Embryonic facial prominence (tissue), 1 donor: ENCODE data around the gene LMBR1L.

ENCODE experiments used
- DNase-seq: peaks from one replicate; pipeline ENCODE4 v3.0.0-alpha.2; 2016; ENCODE audit errors: extremely low spot score

LMBR1L gene

DNA sequence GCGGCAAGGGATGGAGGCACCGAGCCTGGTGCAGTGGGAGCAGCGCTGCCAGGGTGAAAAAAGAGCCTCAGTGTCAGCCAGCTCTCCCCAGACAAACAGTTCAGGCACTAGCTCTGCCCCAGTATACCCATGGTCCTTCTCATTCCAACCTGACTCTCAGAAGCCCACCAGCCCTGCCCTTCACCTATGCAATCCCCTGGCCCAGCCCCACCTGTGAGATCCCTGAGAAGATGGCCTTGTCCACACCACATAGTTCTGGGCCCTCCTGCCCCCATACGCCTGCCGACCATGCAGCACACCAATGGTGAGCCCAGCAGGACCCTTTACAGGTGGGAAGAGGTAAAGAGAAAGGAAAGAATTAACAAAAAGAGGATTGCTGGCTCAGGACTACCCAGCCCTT, 56.6 kb downstream of the LMBR1L start:
- DNase-seq, result no peak

DNA sequence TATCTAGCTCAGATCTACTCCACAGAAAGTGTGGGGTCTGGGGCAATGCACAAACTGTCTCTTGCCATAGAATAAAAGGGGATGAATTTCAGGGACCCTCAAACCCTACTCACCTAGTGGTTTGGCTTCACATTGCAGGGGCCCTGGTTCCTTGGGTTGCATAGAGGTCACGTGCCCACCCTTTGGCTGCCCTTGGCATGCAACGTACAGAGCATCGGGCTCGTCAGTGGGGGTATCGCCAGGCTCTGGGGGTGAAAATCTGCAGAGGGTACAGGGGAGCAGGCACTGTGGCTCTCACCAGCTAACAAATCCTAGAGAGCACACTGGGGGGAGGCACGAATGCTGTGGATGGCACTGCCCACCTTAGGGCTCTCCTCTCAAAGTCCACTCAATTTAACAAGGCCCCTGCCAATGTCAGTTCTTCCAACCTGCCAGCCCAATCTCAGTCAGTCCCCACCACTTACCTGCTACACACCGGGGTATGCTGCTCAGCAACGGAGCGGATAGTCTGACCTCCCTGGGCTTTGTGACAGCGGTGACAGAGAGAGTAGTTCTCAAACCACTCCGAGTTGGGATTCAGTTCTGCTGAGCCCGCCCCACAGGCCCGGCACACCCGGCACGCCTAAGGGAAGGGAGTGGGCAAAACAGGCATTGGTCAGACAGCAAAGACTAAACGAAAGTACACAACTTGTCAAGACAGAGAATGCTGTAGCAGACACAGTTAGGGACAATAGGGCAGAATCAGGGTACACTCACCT, 58.0 kb downstream of the LMBR1L start:
- DNase-seq, result no peak

DNA sequence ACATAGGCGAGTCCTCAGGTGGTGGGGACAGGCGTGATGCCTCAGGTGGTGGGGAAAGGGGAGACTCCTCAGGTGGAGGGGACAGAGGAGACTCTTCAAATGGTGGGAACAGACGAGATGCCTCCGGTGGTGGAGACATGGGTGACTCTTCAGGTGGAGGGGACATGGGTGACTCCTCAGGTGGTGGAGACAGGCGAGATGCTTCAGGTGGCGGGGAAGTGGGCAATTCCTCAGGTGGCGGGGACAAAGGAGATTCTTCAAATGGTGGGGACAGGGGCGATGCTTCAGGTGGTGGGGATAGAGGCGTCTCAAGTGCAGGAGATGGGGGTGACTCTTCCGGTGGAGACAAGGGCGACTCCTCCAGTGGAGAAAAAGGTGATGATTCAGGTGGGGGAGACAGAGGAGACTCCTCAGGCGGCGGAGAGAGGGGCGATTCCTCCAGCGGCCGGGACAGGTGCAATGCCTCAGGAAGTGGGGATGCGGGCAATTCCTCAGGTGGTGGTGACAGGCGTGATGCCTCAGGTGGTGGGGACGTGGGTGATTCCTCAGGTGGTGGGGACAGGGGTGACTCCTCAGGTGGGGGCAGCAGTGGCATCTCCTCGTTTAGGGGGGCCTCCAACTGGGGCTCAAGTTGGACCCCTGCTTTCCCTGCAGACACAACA, 58.7 kb downstream of the LMBR1L start:
- no peak for DNase-seq

DNA sequence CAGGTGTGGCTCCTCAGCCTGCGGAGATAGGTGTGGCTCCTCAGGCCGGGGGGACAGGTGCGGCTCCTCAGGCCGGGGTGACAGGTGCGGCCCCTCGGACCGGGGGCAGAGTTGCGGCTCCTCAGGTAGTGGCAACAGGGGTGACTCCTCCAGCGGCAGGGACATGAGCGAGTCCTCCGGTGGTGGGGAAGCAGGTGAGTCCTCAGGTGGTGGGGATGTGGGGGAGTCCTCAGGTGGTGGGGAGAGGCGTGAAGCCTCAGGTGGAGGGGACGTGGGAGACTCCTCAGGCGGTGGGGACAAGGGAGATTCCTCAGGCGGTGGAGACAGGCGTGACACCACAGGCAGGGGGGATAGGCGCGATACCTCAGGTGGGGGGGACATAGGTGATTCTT, 59.3 kb downstream of the LMBR1L start:
- no peak for DNase-seq

DNA sequence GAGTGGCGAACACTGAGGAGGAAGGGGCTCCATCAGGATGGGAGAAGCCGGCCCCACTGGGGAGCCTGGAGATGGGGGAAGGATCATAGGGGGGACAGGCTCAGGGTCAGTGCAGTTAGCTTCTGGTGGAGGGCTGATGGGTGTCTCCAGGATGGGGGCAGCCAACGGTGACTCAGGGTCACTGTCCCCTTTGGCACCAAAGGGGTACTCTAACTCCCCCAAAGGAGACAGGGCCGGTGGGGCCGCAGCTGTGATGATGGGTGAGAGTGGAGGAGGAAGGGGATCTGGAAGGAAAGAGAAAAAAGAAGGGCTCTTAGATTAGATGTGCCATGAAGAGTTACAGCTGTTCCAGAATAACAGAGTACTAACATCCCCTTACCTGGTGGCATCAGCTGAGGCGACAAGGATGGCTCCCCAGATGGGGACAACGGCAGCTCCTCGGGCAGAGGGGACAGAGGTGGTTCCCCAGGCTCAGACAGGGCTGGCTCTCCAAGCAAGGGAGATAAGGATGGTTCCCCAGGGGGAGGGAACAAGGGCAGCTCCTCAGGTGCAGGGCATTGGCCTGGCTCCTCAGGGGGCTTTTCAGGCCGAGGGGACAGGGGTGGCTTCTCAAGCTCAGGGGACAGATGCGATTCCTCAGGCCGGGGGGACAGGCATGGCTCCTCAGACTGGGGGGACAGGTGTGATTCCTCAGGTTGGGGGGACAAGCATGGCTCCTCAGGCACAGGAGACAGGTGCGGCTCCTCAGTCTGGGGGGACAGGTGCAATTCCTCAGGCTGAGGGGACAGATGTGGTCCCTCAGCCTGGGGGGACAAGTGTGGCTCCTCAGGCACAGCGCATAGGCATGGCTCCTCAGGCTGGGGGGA, 59.9 kb downstream of the LMBR1L start:
- DNase-seq, result no peak

DNA sequence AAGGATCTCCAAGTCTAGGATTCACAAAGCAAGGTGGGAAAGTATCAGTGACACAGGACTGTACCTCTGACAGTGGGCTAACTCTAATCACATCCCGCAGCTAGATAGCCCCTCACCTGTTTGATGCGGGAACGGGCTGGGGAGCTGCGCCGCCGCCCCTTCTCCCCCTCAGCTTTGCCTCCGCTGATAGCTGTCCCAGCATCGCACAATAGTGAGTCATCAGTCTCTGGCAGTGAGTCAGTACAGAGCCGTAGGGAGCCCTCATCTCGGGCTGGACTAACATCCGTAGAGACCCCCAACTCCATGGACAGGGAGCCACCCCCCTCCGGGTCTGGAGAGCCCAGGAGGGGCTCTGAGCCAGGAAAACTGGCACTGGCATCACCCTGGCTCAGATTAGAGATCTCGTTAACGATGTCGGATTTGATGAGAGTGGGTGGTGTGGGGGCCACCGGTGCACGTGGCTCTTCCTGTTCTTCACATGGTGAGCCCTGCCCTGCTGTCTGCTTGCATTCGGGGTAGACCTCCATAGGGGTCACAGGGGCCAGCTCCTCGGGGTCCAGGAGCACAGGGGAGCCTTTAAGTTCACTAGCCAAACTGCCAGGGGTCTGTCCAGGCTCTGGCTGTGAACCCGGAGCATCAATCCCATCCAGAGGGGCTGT, 61.0 kb downstream of the LMBR1L start:
- no peak for DNase-seq

DNA sequence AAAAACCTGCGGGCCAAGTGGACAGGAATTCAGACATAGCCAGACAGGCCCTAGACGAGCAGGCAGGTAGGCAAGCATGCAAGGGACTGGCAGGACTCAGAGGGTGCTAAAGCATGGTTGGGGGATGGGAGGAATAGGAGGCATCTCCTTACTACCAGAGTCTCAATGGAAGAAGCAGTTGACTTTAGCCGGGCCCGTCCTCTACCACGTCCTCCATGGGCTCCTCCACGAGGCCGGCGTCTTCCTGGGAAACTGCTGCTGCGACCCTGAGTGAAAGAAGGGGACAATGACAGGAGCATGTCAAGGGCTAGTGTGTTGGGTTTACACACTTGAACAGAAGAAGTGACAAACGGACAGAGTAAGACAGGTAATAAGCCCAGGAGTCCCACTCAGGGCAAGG, 61.7 kb downstream of the LMBR1L start:
- DNase-seq, result no peak
